Naive thymus-derived CD8-positive, alpha-beta T cell (primary cell): ENCODE measurements around the gene ABCA2. TPM values are rescaled to one million over a fixed set of nuclear protein-coding genes. Genes with fewer than 3 reads are reported as not detected.
A peak's percentile ranks its signal among the peaks of the same experiment; 100 is the strongest.

ENCODE experiments used
- ATAC-seq, 2 donors: fragments of 150-1000 bp; cut with Tn5 transposase in 1 of 2; sonication (Bioruptor Pico), chemical (Tn5 transposase) in 1 of 2; 1 replicate in 1 of 2; 2 replicates in 1 of 2; pipeline ENCODE4 v1.10.0; 2021; ENCODE audit warnings: mild to moderate bottlenecking in 2 of 2, moderate library complexity in 2 of 2
- POLR2A ChIA-PET: fragments of 350-600 bp; sonication (Branson Sonifier 250); formaldehyde crosslinking; loops from one replicate; lab custom pipeline; 2021; ENCODE audit warnings: antibody characterized with exemption; lab: Charles Lee
- DNase-seq, 10 donors: peaks; one replicate each; pipeline versions ENCODE4 v3.0.0 to v3.0.0-alpha.2; 2020 to 2022
- H3K27ac Mint-ChIP-seq, 10 donors: one replicate each; pipeline ENCODE4 v1.8.0; 2020 to 2022; ENCODE audit warnings: mild to moderate bottlenecking in 10 of 10, mixed read lengths in 10 of 10, moderate library complexity in 4 of 10, inconsistent platforms in 1 of 10
- H3K27me3 Mint-ChIP-seq, 5 donors: one replicate each; pipeline ENCODE4 v1.8.0; 2021 to 2022; ENCODE audit warnings: mixed read lengths in 5 of 5
- H3K36me3 Mint-ChIP-seq, 3 donors: one replicate each; pipeline ENCODE4 v1.8.0; 2020 to 2022; ENCODE audit warnings: mixed read lengths in 3 of 3, mild to moderate bottlenecking in 2 of 3, inconsistent platforms in 1 of 3
- H3K4me1 Mint-ChIP-seq, 4 donors: one replicate each; pipeline ENCODE4 v1.8.0; 2021 to 2022; ENCODE audit warnings: mixed read lengths in 4 of 4
- H3K4me3 Mint-ChIP-seq, 10 donors: one replicate each; pipeline ENCODE4 v1.8.0; 2020 to 2022; ENCODE audit warnings: mild to moderate bottlenecking in 10 of 10, mixed read lengths in 10 of 10, moderate library complexity in 6 of 10, inconsistent platforms in 1 of 10
- H3K9me3 Mint-ChIP-seq, 9 donors: one replicate each; pipeline ENCODE4 v1.8.0; 2020 to 2022; ENCODE audit warnings: mixed read lengths in 9 of 9, mild to moderate bottlenecking in 3 of 9, inconsistent platforms in 1 of 9, moderate library complexity in 1 of 9
- polyA plus RNA-seq, 3 donors: library from polyadenylated mRNA; unstranded; fragments of 300-500 nt; fragmentation: Illumina TruSeq; gene quantifications; one replicate each; pipeline ENCODE4 v1.2.3, GENCODE V29; 2021
- total RNA-seq, 8 experiments: library from RNA in 2 of 8; stranded (reverse) in 2 of 8; gene quantifications; one replicate each; pipeline ENCODE4 v1.2.3 and lab custom pipeline; 2021 to 2026

The ABCA2 gene
- total and polyA plus RNA-seq, 5 experiments from 2014 or later = 3.9 to 41.5 (median 9.4) TPM

DNA sequence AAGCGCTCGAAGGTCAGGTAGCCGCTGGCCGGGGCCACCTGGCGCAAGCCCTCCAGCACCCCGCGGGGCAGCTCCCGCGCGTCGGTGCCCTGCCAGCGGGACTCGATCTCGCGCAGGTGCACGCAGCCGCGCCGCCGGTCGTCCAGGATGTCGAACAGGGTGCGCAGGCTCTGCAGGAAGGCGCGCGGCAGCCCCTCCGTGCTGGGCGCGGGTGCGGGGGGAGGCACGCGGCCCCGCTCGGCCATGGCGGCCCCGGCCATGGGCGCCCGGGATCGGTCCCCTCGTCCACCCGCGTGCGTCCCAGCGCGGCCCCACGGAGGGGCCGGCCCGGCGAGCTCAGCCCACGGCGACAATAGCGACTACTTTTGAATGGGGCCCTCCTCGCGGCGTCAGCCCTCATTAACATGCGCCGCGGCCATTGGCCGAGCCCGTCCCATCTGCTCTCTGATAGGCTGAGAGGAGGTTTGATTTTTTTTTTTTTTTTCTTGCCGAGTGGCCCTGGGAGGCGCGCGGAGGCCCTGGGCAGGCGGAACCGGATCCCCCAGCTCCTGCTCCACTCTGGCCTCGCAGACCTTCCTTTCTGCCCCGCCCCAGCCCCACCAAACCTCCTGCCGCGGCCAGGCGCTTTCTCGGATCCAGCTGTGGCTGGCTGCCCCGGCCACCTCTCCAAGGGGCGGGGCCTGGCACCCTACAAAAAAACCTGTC is 42.3 kb upstream of the ABCA2 start, which contains the start of gene SAPCD2:
SAPCD2 (minus strand) TSS at position 357 of the 705 bp plus-strand sequence; CDS start at position 260, 97 bp downstream.
- DNase-seq = peak; percentile 74 to 91 (median 81)
- Mint-ChIP-seq H3K27ac (peak within 1 kb of the TSS in 6 of 10 donors; percentile 19 to 79 (median 57)), H3K27me3 (peaks cover 0 to 8% (median 4%) of the 10 kb centered on the region in 5 donors), H3K9me3 (no peaks in the 10 kb centered on the region), H3K36me3 (no peaks in the 10 kb centered on the region), H3K4me1 (peaks cover 11 to 23% (median 14%) of the 10 kb centered on the region in 4 donors), H3K4me3 (peak within 1 kb of the TSS; percentile 63 to 87 (median 74))
- POLR2A ChIA-PET = interaction anchor here (0.6 to 6.8 kb wide), 16 partner anchors 11 to 357 kb away, joined by 3 to 73 read pairs (median 4); partner anchors contain the start of genes MAN1B1, RABL6 and TUBB4B
- peak; percentile 90 to 91 for ATAC-seq

DNA sequence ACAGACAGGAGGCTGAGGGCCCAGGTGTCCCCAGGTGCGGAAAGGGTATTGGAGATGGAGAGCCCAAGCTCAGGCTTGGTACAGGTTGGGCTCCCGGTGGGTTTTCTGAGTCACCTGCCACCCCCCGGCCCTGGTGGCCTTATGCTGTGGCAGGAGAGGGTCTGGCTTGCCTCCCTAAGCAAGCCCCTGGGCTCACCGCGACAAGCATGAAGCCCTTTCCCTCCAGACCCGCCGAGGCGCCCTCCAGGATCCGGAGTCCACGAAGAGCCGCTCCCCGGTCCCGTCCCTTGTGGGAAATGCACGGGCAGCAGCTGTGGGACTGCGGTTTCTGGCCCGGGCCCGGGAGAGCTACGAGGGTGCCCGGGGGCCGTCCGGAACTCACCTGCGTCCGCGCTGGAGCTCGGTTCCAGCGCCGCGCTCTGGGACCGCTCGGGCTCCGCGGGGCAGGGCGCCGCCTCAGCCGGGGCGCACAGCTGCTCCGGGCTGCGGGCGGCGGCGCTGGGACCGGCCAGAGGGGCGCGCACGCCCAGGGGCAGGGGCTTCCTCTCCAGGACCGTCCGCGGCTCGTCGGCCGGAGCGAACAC is 41.6 kb upstream of the ABCA2 start:
- peak in 1 of 10 donors; percentile 61 for DNase-seq
- H3K27me3 Mint-ChIP-seq = peaks cover 0 to 8% (median 4%) of the 10 kb centered on the region in 5 donors
- POLR2A ChIA-PET = interaction anchor here (0.7 to 6.8 kb wide), 15 partner anchors 11 to 262 kb away, joined by 3 to 73 read pairs (median 4); partner anchors contain the start of genes MAN1B1, RABL6 and TUBB4B
- no peak overlapping the region for H3K27ac Mint-ChIP-seq
- H3K36me3 Mint-ChIP-seq = no peaks in the 10 kb centered on the region
- H3K9me3 Mint-ChIP-seq = no peaks in the 10 kb centered on the region
- peak overlapping the region in 5 of 10 donors; percentile 23 to 53 (median 36) for H3K4me3 Mint-ChIP-seq
- no peak for ATAC-seq
- H3K4me1 Mint-ChIP-seq = peaks cover 11 to 18% (median 14%) of the 10 kb centered on the region in 4 donors

DNA sequence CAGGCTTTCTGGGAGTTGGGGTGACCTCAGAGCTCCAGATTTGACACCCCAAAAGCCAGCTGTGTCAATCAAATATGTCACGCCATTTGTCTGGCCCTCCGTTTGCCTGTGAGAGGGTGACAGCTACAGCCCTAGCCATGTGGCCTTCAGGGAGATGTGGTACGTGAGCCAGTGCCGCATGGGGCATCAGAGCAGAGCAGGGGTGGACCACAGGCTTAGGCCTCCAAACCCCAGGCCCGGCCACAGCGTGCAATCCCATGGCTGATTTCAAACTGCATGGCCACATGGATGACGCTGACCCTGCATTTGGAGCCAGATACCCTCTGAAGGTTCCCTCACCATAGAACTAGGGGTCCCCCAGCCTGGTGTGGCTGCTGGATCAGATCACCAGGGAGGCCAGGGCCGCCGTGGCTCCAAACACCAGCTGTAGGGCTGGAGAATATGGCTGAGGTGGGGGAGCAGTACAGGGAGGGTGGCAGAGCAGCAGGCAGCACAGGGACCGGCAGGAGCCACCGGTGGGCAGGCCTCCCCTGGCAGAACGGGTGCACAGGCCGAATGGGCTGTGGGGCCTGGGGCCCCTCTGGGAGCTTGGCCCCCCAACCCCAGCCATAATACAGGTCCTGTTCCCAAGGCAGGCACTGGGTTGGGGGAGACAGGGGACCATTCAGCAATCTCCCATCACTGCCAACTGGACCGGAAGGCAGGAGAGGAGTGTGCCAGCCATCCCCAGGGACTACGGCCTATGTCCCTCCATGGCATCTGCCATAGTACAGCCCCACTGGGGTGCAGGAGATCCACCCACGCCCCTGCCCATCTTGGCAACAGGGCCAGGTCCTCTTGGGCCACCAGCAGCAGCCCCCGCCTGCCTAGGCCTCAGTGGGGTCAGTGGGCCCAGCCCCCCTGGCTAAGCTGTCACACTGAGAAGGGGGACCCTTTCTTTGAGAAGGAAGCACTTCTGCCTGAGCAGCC is 40.8 kb upstream of the ABCA2 start:
- H3K4me1 Mint-ChIP-seq = peaks cover 14 to 22% (median 16%) of the 10 kb centered on the region in 4 donors
- H3K4me3 Mint-ChIP-seq = peak overlapping the region in 5 of 10 donors; percentile 23 to 53 (median 36)
- no peaks in the 10 kb centered on the region for H3K9me3 Mint-ChIP-seq
- POLR2A ChIA-PET = interaction anchor here (0.6 to 6.8 kb wide), 10 partner anchors 13 to 261 kb away, joined by 3 to 73 read pairs (median 4); partner anchors contain the start of genes MAN1B1, RABL6 and TUBB4B
- H3K27ac Mint-ChIP-seq = peak overlapping the region in 1 of 10 donors; percentile 15
- H3K27me3 Mint-ChIP-seq = peaks cover 0 to 8% (median 4%) of the 10 kb centered on the region in 5 donors
- no peaks in the 10 kb centered on the region for H3K36me3 Mint-ChIP-seq
- peak in 1 of 10 donors; percentile 57 for DNase-seq
- ATAC-seq = no peak

DNA sequence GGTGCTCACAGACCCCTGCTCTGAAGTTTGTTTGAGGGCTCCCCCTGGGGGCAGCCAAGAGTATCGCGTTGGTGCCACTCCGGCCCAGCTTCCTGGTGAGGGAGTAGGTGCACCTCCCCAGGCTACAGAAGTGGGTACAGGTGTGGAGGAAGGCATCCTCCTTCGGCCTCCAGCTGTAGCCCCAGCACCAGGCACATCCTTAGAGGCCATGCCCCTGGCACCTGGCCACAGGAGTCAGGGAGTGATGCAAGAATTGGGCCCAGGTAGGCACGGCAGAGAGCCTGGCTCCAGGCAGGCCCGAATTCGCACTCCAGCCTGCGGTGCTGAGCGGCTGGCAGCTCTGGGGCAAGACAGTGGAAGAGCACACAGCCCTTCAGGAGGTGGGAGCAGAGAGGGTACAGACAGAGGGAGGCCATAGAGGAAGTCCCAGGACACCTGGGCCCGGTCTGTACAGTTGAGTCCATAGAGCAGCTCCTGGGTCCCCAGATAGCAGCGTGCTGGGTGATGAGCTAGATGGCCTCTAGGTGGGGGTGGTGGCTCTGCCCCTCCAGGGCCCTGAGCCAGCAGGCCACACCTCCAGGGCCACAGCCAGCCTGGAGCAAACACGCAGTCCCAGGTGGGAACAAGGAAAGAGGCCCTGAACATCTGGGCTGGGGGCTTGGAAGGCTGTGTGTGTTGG is 40.0 kb upstream of the ABCA2 start:
- H3K4me3 Mint-ChIP-seq = peak overlapping the region; percentile 6 to 80 (median 55)
- no peaks in the 10 kb centered on the region for H3K36me3 Mint-ChIP-seq
- peaks cover 0 to 8% (median 4%) of the 10 kb centered on the region in 5 donors for H3K27me3 Mint-ChIP-seq
- ATAC-seq = peak; percentile 60 to 67
- no peaks in the 10 kb centered on the region for H3K9me3 Mint-ChIP-seq
- DNase-seq = peak; percentile 78 to 91 (median 87)
- peak overlapping the region in 8 of 10 donors; percentile 28 to 88 (median 66) for H3K27ac Mint-ChIP-seq
- POLR2A ChIA-PET = interaction anchor here (0.6 to 6.8 kb wide), 9 partner anchors 9 to 187 kb away, joined by 3 to 73 read pairs (median 4); partner anchors contain the start of genes C8G, MAN1B1, NELFB and TUBB4B
- H3K4me1 Mint-ChIP-seq = peaks cover 11 to 22% (median 16%) of the 10 kb centered on the region in 4 donors

DNA sequence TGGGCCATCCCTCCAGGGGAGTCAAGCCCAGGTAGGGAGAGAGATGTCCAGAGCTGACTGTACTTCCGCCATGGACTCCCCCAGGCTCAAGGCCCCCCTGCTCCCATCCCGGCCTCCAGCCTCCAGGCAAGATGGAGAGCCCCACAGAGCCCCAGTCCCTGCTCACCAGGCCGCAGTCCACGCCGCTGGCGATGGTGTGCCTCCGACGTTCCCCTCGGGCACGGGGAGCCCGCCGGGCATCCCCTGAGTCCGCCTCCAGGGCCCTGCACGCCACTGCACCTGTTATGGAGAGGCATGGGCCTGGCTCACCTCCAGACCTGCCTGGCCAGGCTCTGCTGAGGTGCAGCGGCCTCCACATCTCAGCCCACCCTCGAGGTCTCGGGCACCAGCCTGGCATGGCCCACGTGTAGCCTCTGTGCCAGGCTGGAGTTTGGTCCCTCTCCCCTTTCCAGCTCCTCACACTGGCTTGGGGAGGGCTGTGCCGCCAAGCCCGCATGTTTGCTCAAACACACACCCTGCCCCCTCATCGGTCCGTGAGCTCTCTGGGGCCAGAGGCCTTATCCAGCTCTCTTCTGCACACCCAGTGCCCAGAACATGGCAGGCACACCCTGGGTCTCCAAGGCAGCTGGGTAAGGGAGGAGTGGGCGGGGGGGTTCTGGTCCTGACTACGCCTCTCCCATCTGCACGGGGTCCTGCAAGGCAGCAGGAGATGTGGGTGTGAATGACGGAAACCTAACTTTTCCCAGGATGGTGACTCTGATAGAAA is 38.2 kb upstream of the ABCA2 start:
- peaks cover 0 to 8% (median 4%) of the 10 kb centered on the region in 5 donors for H3K27me3 Mint-ChIP-seq
- DNase-seq = no peak
- no peak for ATAC-seq
- H3K36me3 Mint-ChIP-seq = no peaks in the 10 kb centered on the region
- H3K9me3 Mint-ChIP-seq = no peaks in the 10 kb centered on the region
- H3K27ac Mint-ChIP-seq = no peak overlapping the region
- H3K4me1 Mint-ChIP-seq = peaks cover 8 to 20% (median 14%) of the 10 kb centered on the region in 4 donors
- POLR2A ChIA-PET = interaction anchor here (1.7 to 6.8 kb wide), 2 partner anchors 11 to 20 kb away, joined by 7 to 73 read pairs; partner anchors contain the start of genes MAN1B1 and UAP1L1
- no peak overlapping the region for H3K4me3 Mint-ChIP-seq

DNA sequence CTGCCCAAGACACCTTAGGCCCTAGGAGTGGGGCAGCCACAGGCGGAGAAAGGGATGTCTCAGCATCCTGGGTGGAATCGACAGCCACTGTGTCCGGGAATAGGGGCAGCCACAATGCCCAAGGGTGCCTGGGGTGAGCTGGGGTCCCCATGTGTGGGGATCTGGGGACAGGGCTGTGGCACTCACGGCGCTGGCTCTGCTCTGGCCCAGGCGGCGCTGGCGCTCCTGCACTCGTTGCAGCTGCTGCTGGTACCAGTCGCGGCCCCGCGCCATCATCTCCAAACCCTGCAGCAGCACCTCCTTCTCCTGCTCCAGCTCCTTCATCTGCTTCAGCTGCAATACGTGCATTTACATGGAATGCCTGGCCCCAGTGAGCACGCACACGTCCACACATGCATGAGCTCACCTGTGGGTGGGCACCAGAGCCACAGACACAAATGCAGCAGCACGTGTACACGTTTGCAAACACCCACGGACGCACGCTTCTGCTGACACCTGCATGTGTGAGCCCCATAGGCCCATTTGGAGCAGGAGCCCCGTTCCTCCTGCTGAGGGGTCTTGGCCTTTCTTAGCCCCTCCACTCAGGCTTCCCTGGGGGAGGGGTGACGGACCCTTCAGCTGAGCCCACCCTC is 37.4 kb upstream of the ABCA2 start:
- Mint-ChIP-seq H3K4me3 (no peak overlapping the region), H3K4me1 (peaks cover 7 to 12% (median 8%) of the 10 kb centered on the region in 4 donors), H3K27ac (no peak overlapping the region), H3K27me3 (peaks cover 0 to 8% (median 4%) of the 10 kb centered on the region in 5 donors), H3K36me3 (no peaks in the 10 kb centered on the region), H3K9me3 (no peaks in the 10 kb centered on the region)
- ATAC-seq (no peak), DNase-seq (no peak)
- POLR2A ChIA-PET = interaction anchor here (1.7 kb wide), 1 partner anchor 12 kb away, joined by 7 read pairs; the partner anchor contains the start of gene UAP1L1

DNA sequence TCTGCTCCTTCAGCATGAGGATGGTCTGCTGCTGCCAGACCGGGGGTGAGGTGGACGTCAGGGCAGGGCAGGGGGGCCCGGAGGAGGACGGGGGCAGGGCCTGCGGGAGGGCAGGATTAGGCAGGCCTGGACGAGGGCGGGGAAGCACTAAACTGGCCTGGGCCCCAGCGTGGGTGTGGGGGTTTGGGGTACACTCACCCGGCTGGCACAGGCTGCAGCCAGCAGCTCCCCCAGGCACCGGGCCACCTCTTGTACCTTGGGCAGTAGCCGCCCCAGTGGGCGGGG is 36.8 kb upstream of the ABCA2 start:
- H3K27me3 Mint-ChIP-seq = peaks cover 0 to 8% (median 4%) of the 10 kb centered on the region in 5 donors
- H3K27ac Mint-ChIP-seq = no peak overlapping the region
- no peaks in the 10 kb centered on the region for H3K9me3 Mint-ChIP-seq
- no peak for ATAC-seq
- peaks cover 6 to 11% (median 7%) of the 10 kb centered on the region in 4 donors for H3K4me1 Mint-ChIP-seq
- POLR2A ChIA-PET = interaction anchor here (1.0 to 1.7 kb wide), 2 partner anchors 12 to 21 kb away, joined by 3 to 7 read pairs; partner anchors contain the start of gene UAP1L1
- no peaks in the 10 kb centered on the region for H3K36me3 Mint-ChIP-seq
- peak in 1 of 10 donors; percentile 4 for DNase-seq
- H3K4me3 Mint-ChIP-seq = no peak overlapping the region

DNA sequence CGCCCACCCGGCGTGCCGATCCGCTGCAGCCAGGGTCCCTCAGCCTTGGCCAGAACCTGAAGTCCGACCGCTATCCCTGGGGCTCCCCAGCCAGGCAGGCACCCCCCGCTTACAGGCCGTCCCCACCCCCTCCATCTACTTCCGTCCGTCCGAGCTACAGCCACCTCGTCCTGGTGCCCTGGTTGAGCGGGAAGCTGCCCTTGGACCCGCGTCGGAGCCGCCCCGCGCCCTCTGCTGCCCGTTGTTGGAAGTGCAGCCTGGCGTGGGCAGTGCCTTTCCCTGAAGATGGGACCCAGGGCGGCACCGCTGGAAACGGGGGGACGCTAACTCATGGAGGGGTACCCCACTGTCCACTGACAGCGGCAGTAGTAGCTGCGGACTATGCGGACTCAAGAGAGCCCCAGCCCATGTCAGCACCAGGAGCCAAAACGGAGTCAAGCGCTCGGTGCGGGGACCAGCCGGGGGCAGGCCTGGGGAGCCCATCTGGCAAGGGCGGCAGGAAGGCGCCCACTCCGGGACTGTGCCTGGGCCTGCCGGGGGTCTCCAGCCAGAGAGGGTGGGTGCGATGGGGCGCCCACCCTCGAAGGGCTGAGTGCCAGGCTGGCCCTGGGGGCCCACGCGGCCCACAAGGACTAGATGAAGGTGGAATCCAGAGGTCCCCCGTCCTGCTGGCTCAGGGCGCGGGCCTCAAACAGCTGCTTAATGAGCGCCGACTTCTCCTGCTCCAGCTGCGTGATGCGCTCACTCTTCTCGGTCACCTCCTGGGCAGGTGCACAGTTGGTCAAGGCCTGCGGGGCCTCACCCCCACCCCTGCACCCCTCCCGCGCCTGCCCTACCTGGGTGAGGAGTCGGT is 36.2 kb upstream of the ABCA2 start:
- POLR2A ChIA-PET = interaction anchor here (1.0 to 1.1 kb wide), 2 partner anchors 22 to 116 kb away, joined by 3 read pairs; no protein-coding TSS in a partner anchor
- no peak overlapping the region for H3K27ac Mint-ChIP-seq
- peak in 7 of 10 donors; percentile 46 to 57 (median 50) for DNase-seq
- H3K9me3 Mint-ChIP-seq = no peaks in the 10 kb centered on the region
- peaks cover 0 to 8% (median 4%) of the 10 kb centered on the region in 5 donors for H3K27me3 Mint-ChIP-seq
- H3K36me3 Mint-ChIP-seq = no peaks in the 10 kb centered on the region
- peaks cover 6 to 11% (median 7%) of the 10 kb centered on the region in 4 donors for H3K4me1 Mint-ChIP-seq
- H3K4me3 Mint-ChIP-seq = no peak overlapping the region
- ATAC-seq = no peak

DNA sequence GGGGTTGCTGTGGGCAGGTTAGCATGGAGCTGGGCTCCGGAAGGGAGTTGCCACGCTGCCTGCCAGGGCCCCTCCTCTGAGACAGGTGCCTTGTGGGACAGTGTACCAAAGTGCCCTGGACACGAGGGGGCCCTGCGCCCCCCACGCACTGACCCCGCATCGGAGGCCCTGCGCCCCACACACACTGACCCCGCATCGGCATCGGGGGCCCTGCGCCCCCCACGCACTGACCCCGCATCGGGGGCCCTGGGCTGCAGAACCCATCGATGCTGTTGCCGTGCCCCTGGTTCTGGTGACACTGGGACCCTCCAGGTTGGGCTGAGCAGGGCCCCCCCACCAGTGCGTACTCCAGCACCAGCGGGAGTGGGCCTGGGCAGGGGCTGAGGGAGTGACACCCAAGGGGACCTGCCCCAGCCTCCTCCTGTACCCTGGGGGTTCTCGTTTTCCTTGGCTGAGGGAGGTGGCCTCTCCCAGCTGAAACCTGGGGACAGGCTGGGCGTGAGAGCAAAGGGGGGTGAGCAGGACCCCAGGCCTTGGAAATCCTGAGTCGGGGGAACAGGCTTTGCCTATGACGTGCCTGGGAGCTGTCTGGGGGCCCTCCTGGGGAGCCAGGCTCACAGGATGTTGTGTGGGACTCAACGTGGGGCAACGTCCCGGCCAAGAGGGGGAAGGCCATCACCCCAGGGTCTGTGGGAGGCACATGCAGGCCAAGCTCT is 35.4 kb upstream of the ABCA2 start:
- H3K4me3 Mint-ChIP-seq = no peak overlapping the region
- peaks cover 0 to 8% (median 4%) of the 10 kb centered on the region in 5 donors for H3K27me3 Mint-ChIP-seq
- DNase-seq (no peak), ATAC-seq (no peak)
- no peak overlapping the region for H3K27ac Mint-ChIP-seq
- no peaks in the 10 kb centered on the region for H3K9me3 Mint-ChIP-seq
- POLR2A ChIA-PET = interaction anchor here (1.1 kb wide), 1 partner anchor 116 kb away, joined by 3 read pairs; no protein-coding TSS in a partner anchor
- peaks cover 6 to 11% (median 7%) of the 10 kb centered on the region in 4 donors for H3K4me1 Mint-ChIP-seq
- H3K36me3 Mint-ChIP-seq = no peaks in the 10 kb centered on the region
